K562 (cell line): Measurements from ENCODE around the gene CRHR2. TPM values are rescaled to one million over a fixed set of nuclear protein-coding genes. Genes with fewer than 3 reads are reported as not detected.

Experiments used
- ATAC-seq: fragments of 200-7000 bp; cut with Tn5 transposase; 3 replicates; pipeline ENCODE4 v1.9.1; 2020; ENCODE audit warnings: moderate library complexity
- BruUV-seq: library from RNA; stranded (reverse); fragments of 400-500 nt; replicated peaks from 2 replicates; lab custom pipeline; 2021; lab: Mats Ljungman, UMichigan
- CTCF ChIA-PET: fragments of 300-600 bp; formaldehyde crosslinking; extraction: SDS; loops from one replicate; lab custom pipeline; 2021; ENCODE audit warnings: low intra/inter-chr PET ratio; lab: Yijun Ruan, JAX
- POLR2A ChIA-PET: fragments of 300-600, 350-650 bp; sonication (Branson Sonifier 250); formaldehyde crosslinking; extraction: SDS; loops from one replicate; lab custom pipeline; 2021; ENCODE audit warnings: antibody characterized with exemption, inconsistent platforms; lab: Yijun Ruan, JAX
- DNase-seq, 4 experiments: peaks; one replicate each; pipeline versions ENCODE4 v3.0.0 to v3.0.0-alpha.2; 2011 to 2018; ENCODE audit warnings: low spot score in 3 of 4, mixed read lengths in 3 of 4; ENCODE audit errors: extremely low read depth in 1 of 4
- FAIRE-seq: peaks from 2 replicates; lab custom pipeline; 2011; peaks lifted over from hg19 to GRCh38; lab: Jason Lieb, UNC
- H2AFZ ChIP-seq: 2 replicates; pipeline ENCODE4 v1.6.0; 2011; ENCODE audit warnings: low read depth, low read length, control low read depth, inconsistent platforms
- H3K27ac ChIP-seq: fragments of 200-600 bp; 3 replicates; pipeline ENCODE4 v1.8.0; 2011; ENCODE audit warnings: low read depth, mild to moderate bottlenecking, control low read depth, inconsistent platforms, low read length, moderate library complexity, mixed read lengths; ENCODE audit errors: extremely low read depth
- H3K27me3 ChIP-seq, 2 experiments: fragments of 300-600 bp in 1 of 2; 2 replicates in 1 of 2; 3 replicates in 1 of 2; pipeline versions ENCODE4 v1.6.0 to v1.8.0; 2011; ENCODE audit warnings: inconsistent platforms in 2 of 2, low read length in 2 of 2, mild to moderate bottlenecking in 1 of 2, mixed read lengths in 1 of 2, moderate library complexity in 1 of 2; ENCODE audit not compliant: control insufficient read depth in 2 of 2, insufficient read depth in 2 of 2
- H3K36me3 ChIP-seq: fragments of 300-600 bp; 3 replicates; pipeline ENCODE4 v1.8.0; 2011; ENCODE audit warnings: mild to moderate bottlenecking, low read length, inconsistent platforms; ENCODE audit not compliant: control insufficient read depth, insufficient read depth
- H3K4me1 ChIP-seq, 2 experiments: fragments of 200-600 bp in 1 of 2; replicated peaks in 1 of 2; 2 replicates in 1 of 2; 3 replicates in 1 of 2; pipeline versions ENCODE4 v1.5.1 to v1.8.0; 2011; ENCODE audit warnings: inconsistent platforms in 2 of 2, low read length in 2 of 2, mild to moderate bottlenecking in 1 of 2, mixed read lengths in 1 of 2, moderate library complexity in 1 of 2; ENCODE audit not compliant: control insufficient read depth in 2 of 2, insufficient read depth in 2 of 2
- H3K4me2 ChIP-seq: 2 replicates; pipeline ENCODE4 v1.6.1; 2011; ENCODE audit warnings: low read length, control low read depth, inconsistent platforms, mixed read lengths; ENCODE audit not compliant: insufficient read depth
- H3K4me3 ChIP-seq: fragments of 200-600 bp; sonication (generic), shearing (Covaris generic); 2 replicates; pipeline ENCODE4 v1.5.1; 2016; ENCODE audit warnings: control low read depth, inconsistent platforms
- H3K79me2 ChIP-seq: fragments of 200-600 bp; 3 replicates; pipeline ENCODE4 v1.8.0; 2011; ENCODE audit warnings: low read length, inconsistent platforms; ENCODE audit not compliant: control insufficient read depth, insufficient read depth
- H3K9ac ChIP-seq, 2 experiments: 2 replicates each; pipeline versions ENCODE4 v1.6.0 to v1.6.1; 2011; ENCODE audit warnings: low read depth in 2 of 2, low read length in 2 of 2, control low read depth in 1 of 2, inconsistent platforms in 1 of 2, mild to moderate bottlenecking in 1 of 2, mixed read lengths in 1 of 2; ENCODE audit not compliant: insufficient read depth in 1 of 2
- H3K9me1 ChIP-seq: one replicate; pipeline ENCODE4 v1.6.0; 2011; ENCODE audit warnings: inconsistent platforms, mild to moderate bottlenecking, low read length, moderate library complexity; ENCODE audit not compliant: control insufficient read depth, insufficient read depth
- H3K9me3 ChIP-seq: replicated peaks from 2 replicates; pipeline ENCODE4 v1.5.1; 2011; ENCODE audit warnings: low read depth, low read length, inconsistent platforms; ENCODE audit not compliant: control insufficient read depth, insufficient read depth
- H4K20me1 ChIP-seq: replicated peaks from 2 replicates; pipeline ENCODE4 v1.6.1; 2011; ENCODE audit warnings: low read length, inconsistent platforms, mixed read lengths; ENCODE audit not compliant: control insufficient read depth, insufficient read depth
- CEBPG ChIP-seq, 3 experiments: fragments of 200-800 bp in 1 of 3; sonication (Bioruptor generic) in 1 of 3; sonication (generic) in 1 of 3; formaldehyde crosslinking in 1 of 3; IDR thresholded peaks in 2 of 3; conservative IDR thresholded peaks in 1 of 3; 2 replicates each; pipeline versions ENCODE4 v1.6.1 to v1.8.0; 2016 to 2022; ENCODE audit warnings: missing compliant biosample characterization in 2 of 3, missing genetic modification characterization in 2 of 3, mild to moderate bottlenecking in 1 of 3, missing genetic modification reagents in 1 of 3
- EP300 ChIP-seq: IDR thresholded peaks from 2 replicates; pipeline ENCODE4 v1.6.1; 2012; ENCODE audit warnings: low read length, improper control_type of control experiment
- FOXP4 ChIP-seq: sonication (generic); formaldehyde crosslinking; IDR thresholded peaks from 2 replicates; pipeline ENCODE4 v1.8.0; 2022; ENCODE audit warnings: mild to moderate bottlenecking, missing genetic modification reagents, borderline replicate concordance
- HMG20A ChIP-seq: fragments of 450-650 bp; formaldehyde crosslinking; conservative IDR thresholded peaks from 2 replicates; pipeline ENCODE4 v1.4.0; 2020; ENCODE audit warnings: mild to moderate bottlenecking, mixed read lengths
- LEF1 ChIP-seq: fragments of 450-650 bp; IDR thresholded peaks from 2 replicates; pipeline ENCODE4 v1.6.1; 2016; ENCODE audit warnings: mild to moderate bottlenecking
- MBD2 ChIP-seq: sonication (generic); IDR thresholded peaks from 2 replicates; pipeline ENCODE4 v1.6.1; 2016; ENCODE audit warnings: low read depth, borderline replicate concordance
- MTA2 ChIP-seq: fragments of 450-650 bp; IDR thresholded peaks from 2 replicates; pipeline ENCODE4 v1.6.1; 2016; ENCODE audit warnings: low read depth
- PRMT5 ChIP-seq: sonication (generic); formaldehyde crosslinking; IDR thresholded peaks from 2 replicates; pipeline ENCODE4 v1.5.0; 2020; ENCODE audit warnings: missing genetic modification reagents
- TRIM28 ChIP-seq: fragments of 450-650 bp; IDR thresholded peaks from 2 replicates; pipeline ENCODE4 v1.6.1; 2017
- ZBTB2 ChIP-seq: fragments of 450-650 bp; IDR thresholded peaks from 2 replicates; pipeline ENCODE4 v1.6.1; 2016; ENCODE audit warnings: antibody characterized with exemption
- WGBS: fragments of 100-300 bp; shearing (Covaris generic); methylation state at CpG from one replicate; pipeline ENCODE4 v1.1.6; 2016; ENCODE audit warnings: low coverage, mixed read lengths; ENCODE audit not compliant: insufficient coverage; ENCODE audit errors: missing lambda C conversion rate; 5-methylcytosine and 5-hydroxymethylcytosine counted together
- in situ Hi-C: fragments of 300-500 bp; cut with MboI; formaldehyde crosslinking; loops from 4 replicates; pipeline ENCODE4 v1.15.0; 2018; ENCODE audit warnings: inconsistent platforms, mixed read lengths
- intact Hi-C: fragments of 100-400 bp; cut with micrococcal nuclease; formaldehyde crosslinking; loops from 2 replicates; pipeline ENCODE4 v1.14.2; 2022
- polyA plus RNA-seq, 8 experiments: library from polyadenylated mRNA; depleted of rRNA in 4 of 8; stranded (reverse) in 5 of 8; unstranded in 3 of 8; fragments of >200 nt; fragmentation: Nextera tagmentation in 2 of 8; fragmentation: Illumina TruSeq in 1 of 8; extraction: Ambion mirVana in 2 of 8; extraction: Trizol in 1 of 8; gene quantifications; 2 replicates each; pipeline versions ENCODE4 v1.2.1 to v1.2.3, GENCODE V29; 2011 to 2014; ENCODE audit warnings: inconsistent platforms in 1 of 8, missing spikeins in 1 of 8
- total RNA-seq, 7 experiments: library from RNA; depleted of rRNA in 6 of 7; stranded (reverse); fragments of >200 nt in 6 of 7; fragmentation: Illumina TruSeq in 2 of 7; extraction: Trizol in 2 of 7; gene quantifications; 2 replicates each; pipeline versions ENCODE4 v1.2.1 to v1.2.3, GENCODE V29; 2011 to 2021; ENCODE audit warnings: low replicate concordance in 1 of 7
- TF ChIP-seq, protein P1 (sequence below): fragments of 450-650 bp; IDR thresholded peaks from 2 replicates; pipeline ENCODE4 v1.6.1; 2016

The CRHR2 gene
- total and polyA plus RNA-seq, 9 of the 15 experiments (the other 6 are each of a cell fraction or from before 2014, with no cell fraction given), result not detected

DNA sequence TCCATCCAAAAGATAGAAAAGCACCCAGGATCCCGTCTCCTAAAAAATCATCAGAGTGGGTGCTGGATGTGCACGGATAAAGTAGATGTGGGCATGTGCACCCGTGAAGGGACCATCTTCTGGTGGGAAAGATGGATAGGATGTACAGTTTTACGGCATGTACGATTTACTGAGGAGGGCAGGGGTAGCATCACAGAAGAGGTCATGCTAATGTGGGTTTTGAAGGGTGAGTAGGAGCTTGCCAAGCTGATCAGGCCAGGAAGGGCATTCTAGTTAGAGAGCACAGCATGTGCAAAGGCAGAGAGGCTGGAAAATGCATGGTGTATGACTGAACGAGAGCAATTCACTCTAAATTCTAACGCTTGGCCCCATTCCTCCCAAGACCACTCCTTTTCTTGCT is 7.8 kb upstream of the CRHR2 start:
- no peak for ATAC-seq

More for the DNA sequence above, 7.8 kb upstream of the CRHR2 start:
- H3K36me3 ChIP-seq, result no peaks in the 10 kb centered on the region
- in situ Hi-C loops (no loop called here), intact Hi-C loops (no loop called here)
- peaks cover 6 to 55% of the 10 kb centered on the region in 2 experiments; a peak in 4 of 5 replicates for H3K27me3 ChIP-seq
- no peak overlapping the region for H3K9ac ChIP-seq
- FAIRE-seq (peak; percentile 55), DNase-seq (no peak)
- no TSS peak for BruUV-seq
- H3K79me2 ChIP-seq, result no peaks in the 10 kb centered on the region
- CTCF ChIA-PET, result no interaction called here
- no peaks in the 10 kb centered on the region for H3K9me1 ChIP-seq
- H4K20me1 ChIP-seq, result peaks cover 3% of the 10 kb centered on the region; the same call in 1 of the 2 replicates
- no peaks in the 10 kb centered on the region for H3K4me1 ChIP-seq
- POLR2A ChIA-PET, result no interaction called here
- H3K27ac ChIP-seq, result no peak overlapping the region
- no peak overlapping the region for H3K4me2 ChIP-seq
- H2AFZ ChIP-seq, result no peak overlapping the region
- 2% methylated on average over 7 of the region's 7 CpGs for WGBS
- no peak overlapping the region for H3K4me3 ChIP-seq
- H3K9me3 ChIP-seq, result no peaks in the 10 kb centered on the region
- no peak for TF ChIP-seq FOXP4 (CRISPR knock-in tag)
- TF ChIP-seq EP300, result no peak
- TF ChIP-seq PRMT5 (CRISPR knock-in tag), result no peak
- no peak for TF ChIP-seq TRIM28
- TF ChIP-seq MTA2, result no peak
- no peak for TF ChIP-seq HMG20A
- TF ChIP-seq MBD2, result no peak
- TF ChIP-seq, protein P1, sequence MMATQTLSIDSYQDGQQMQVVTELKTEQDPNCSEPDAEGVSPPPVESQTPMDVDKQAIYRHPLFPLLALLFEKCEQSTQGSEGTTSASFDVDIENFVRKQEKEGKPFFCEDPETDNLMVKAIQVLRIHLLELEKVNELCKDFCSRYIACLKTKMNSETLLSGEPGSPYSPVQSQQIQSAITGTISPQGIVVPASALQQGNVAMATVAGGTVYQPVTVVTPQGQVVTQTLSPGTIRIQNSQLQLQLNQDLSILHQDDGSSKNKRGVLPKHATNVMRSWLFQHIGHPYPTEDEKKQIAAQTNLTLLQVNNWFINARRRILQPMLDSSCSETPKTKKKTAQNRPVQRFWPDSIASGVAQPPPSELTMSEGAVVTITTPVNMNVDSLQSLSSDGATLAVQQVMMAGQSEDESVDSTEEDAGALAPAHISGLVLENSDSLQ, result no peak
- no peak for TF ChIP-seq LEF1
- no peak for TF ChIP-seq CEBPG (CRISPR knock-in tag; IDR thresholded peaks at IDR 0.05)
- no peak for TF ChIP-seq CEBPG (tag; conservative IDR thresholded peaks at IDR 0.05 in 1 of 2, IDR thresholded peaks at IDR 0.05 in 1 of 2)
- TF ChIP-seq ZBTB2, result no peak
